T-helper 2 cell (primary cell): Measurements from ENCODE around the gene SLC6A18.

Source experiments
- DNase-seq, 5 experiments: peaks; one replicate each; pipeline versions ENCODE4 v3.0.0 to v3.0.0-alpha.2; 2012 to 2022

SLC6A18 gene

DNA sequence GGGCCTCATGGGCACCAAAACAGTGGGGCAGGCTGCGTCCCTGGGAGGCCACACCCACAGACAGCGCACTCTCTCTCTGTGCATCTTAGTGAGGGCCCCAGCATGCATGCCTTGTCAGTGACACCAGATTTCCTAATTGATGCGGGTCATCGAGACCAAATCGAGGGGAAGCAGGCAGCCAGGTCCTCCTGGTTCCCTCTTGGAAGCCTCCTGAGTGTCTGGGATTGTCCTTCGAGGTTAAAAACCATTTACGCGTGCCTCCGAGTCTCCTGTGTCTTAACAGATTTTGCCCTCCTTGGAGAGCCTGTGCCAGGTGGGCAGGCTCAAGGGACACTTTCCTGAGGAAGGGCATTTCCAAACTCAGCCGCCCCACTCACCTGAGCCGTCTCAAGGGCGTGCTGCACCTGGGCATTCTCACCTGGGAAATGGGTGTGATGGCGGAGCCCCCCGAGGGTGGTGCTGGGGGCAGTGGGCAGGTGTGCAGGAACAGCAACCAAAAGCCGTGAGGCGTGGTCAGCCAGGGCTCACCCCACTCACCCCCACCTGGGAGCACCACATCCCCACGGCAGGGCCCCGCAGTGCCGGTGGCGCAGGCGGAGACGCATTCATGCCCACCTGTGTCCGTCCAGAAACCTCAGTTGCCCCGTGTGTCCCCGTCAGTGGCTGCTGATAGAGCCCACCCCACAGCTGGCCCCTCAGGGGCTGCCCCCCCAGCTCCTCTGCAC is 21.1 kb upstream of the SLC6A18 start:
- DNase-seq, result no peak

DNA sequence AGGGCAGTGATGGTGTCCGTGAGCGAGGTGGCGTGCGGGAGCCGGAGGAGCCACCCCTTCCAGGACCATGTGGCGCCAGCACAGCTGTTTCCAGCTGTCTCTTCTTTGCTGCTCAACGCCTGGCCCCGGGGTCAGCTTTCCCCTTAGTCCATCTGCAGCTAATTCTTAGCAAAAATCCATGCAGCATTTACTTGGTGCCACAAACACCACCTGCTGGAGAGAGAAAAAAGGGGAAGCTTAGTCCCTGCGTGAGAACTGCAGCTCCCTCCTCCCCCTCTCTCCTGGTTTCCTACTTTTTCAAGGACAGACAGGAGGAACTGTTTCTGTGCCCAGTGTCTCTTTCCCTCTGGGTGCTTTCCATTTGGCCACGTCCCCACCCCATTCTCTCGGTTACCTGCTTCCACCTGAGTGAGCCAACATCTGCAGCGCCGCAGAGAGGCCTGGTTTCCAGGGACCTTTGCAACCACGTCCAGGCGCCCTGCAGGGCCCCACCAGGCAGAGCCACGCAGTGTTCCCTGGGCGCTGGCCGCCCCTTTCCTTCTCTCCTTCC is 20.4 kb upstream of the SLC6A18 start:
- DNase-seq, result no peak

DNA sequence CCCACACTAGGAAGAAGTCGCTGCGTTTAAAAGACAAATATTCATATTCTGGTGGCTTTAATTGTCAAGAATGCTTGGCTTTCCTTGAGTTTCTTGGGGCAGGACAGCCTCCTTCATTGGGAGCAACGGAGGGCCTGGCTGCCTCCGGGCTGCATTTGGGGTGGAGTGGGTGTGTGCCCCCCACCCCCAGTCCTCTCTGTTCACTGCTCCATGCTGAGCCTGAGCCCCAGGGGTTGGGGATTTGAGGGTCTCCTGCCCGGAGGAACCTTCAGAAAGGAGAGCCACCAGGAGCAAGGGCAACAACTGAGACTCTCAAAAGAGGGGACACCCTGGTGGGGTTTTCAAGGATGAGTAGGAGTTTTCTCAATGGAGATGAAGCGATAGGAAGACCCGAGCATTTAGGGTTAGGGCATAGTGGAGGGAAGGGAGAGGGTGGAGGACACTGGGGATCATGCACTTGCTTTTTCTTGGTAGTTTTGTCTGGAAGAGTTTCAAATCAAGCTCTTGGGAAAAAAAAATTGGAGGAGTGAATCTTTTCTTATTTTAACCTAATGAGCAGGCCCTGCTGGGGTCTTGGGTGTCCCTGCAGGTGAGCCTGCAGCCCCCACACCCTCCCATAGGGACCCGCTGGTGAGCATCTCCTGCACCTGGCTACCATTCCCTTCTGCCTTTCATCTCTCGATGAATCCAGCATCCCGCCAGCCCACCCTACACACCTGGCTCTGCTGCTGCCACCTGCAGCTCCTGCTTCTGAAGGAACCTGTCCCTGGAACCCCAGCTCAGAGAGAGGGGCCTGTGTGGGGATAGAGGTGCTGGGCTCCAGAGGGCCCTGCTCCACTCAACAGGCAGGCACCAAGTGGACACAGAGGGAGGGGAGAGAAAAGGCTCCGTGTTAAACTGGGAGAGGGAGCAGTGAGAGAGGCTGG is 19.7 kb upstream of the SLC6A18 start:
- DNase-seq, result no peak

DNA sequence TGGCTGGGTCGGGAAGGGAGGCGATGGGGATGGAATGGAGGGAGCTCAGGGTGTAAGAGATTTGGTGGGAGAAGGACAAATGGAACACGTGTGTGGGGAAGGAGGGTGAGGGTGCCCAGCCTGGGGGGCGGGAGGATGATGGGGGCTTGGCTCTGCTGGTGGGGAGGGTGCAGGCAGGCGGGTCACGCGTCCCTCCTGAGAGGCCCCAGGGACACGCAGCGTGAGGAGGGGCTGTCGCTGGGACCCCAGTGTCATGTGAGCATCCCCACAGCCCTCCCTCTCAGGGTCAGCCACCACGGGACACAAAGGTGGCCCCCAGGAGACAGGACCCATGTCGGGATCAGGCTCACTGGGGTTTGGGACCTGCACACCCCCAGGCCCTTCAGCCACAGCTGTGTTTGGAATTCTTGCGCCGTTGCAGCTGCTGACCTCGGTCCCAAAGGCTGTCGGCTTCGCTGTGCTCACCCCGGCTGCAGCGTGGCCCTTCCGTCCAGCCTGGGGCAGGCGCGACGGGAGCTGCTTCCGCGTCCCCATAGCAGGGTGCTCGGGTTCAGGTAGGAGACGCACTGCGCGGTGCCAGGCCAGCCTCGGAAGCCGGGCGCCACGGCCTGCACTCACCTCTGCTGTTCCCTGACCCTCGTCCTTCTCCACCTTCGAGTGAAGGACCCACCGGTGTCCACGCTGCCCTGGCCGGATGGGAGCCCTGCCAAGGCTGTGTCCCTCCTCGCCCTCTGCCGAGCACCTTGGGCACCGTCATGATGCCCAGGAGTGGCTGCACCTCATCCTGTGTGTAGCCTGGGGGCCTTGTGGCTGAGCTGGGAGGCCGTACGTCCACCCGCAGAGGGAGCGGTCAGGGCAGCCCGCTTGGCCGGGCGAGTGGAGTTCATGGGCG is 18.4 kb upstream of the SLC6A18 start:
- no peak for DNase-seq

DNA sequence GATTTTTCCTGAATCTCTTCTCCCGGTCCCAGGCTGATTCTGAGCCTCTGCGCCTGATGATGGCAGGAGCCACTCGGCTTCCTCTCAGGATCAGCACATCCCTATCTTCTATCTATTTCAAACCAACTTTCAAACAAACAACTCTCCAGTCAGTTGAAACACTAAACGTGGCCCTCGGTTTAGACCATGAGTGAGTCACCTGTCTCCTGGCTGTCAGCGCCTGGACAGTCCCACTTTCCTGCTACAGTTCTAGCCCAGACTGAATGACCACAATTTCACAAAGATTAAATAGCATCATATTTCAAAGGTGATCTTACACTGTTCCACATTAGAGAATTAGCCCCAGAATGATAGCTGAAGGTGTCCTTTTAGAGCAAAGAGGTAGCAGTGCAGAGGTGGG is 17.6 kb upstream of the SLC6A18 start:
- no peak for DNase-seq

- no peak for DNase-seq
These were observed 16.9 kb upstream of the SLC6A18 start for GRCh38 chr5:1208221-1208742.

GRCh38 chr5:1208743-1209488 is 16.3 kb upstream of the SLC6A18 start:
- DNase-seq, result no peak

DNA sequence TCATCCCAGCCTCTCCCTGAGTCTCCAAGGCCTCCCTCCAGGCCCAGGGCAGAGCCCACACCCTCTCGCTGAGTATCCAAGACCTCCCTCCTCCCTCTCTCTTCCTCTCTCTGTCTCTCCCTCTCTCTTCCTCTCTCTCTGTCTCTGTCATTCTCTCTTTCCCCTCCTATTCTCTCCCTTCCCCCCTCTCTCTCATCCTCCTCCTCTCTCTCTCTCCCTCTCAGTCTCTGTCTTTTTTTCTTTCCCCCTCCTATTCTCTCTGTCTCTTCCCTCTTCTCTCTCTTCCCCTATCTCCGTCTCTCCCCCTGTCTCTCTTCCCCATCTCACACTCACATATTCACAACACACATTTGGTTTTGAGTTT is 15.7 kb upstream of the SLC6A18 start:
- no peak for DNase-seq

- DNase-seq, result no peak
These were observed 15.0 kb upstream of the SLC6A18 start for GRCh38 chr5:1209896-1210776.

- no peak for DNase-seq
These were observed 14.3 kb upstream of the SLC6A18 start for GRCh38 chr5:1210832-1211251.

DNA sequence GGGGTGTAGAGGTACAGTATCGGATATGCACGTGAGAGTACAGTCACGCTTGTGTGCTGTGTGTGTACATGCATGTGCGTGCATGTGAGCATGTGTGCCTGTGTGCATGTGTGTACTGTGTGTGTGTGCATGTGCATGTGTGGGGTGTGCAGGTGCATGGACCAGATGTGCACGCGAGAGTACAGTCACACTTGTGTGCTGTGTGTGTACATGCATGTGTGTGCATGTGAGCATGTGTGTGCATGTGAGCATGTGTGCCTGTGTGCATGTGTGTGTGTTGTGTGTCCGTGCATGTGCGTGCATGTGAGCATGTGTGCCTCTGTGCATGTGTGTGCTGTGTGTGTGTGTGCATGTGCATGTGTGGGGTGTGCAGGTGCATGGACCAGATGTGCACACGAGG is 13.5 kb upstream of the SLC6A18 start:
- DNase-seq, result no peak

DNA sequence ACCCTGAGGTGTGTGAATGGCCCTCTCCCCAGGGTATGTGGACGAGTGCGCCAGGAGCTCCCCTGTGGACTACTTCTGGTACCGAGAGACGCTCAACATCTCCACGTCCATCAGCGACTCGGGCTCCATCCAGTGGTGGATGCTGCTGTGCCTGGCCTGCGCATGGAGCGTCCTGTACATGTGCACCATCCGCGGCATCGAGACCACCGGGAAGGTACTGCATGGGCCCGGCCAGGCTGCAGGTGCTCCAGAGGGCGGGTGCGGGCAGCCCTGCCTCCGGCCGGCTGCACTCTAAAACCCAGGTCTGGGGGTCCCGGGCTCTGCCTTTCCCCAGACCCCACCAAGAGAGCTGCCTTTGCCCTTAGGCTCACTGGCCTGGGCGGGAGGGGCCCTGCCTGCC is 12.9 kb upstream of the SLC6A18 start:
- DNase-seq, result no peak

DNA sequence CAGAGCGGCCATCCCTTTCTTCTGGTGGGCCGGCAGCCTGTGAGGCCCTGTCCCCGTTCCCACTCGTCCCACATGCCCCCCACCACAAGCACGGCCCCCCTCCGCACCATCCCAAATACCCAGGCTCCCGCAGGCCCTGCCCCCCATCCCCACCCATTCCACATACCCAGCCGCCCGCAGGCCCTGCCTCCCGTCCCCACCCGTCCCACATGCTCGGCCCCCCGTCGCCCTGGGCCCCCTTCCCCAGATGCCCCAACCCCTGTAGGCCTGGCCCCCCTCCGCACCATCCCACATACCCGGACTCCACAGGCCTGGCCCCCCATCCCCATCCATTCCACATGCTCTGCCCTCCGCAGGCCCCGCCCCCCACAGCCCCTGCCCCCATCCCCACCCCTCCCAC is 12.3 kb upstream of the SLC6A18 start:
- no peak for DNase-seq

DNA sequence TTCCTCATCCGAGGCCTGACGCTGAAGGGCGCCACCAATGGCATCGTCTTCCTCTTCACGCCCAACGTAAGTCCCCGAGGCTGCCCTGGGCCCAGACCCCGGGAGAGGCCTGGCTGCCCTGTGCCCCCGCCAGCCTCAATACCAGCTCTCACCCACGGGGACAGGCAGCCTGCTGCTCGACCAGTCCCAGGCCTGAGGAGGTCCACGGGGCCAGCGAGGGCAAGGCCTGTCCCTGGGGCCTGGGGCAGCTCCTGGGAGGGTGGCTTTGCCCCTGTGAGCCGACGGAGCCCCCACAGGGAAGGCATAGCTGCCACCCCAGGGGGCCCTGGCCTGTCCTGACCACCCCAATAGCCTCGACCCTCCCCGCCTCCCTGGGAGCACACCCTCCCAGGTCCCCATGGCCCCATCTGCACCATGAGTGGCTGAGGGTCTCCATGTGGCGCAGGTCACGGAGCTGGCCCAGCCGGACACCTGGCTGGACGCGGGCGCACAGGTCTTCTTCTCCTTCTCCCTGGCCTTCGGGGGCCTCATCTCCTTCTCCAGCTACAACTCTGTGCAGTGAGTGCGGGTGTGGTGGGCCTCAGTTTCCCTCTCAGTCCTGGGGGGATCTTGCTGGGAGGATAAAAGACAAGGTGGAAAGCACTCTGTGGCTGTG is 11.5 kb upstream of the SLC6A18 start:
- DNase-seq, result no peak

DNA sequence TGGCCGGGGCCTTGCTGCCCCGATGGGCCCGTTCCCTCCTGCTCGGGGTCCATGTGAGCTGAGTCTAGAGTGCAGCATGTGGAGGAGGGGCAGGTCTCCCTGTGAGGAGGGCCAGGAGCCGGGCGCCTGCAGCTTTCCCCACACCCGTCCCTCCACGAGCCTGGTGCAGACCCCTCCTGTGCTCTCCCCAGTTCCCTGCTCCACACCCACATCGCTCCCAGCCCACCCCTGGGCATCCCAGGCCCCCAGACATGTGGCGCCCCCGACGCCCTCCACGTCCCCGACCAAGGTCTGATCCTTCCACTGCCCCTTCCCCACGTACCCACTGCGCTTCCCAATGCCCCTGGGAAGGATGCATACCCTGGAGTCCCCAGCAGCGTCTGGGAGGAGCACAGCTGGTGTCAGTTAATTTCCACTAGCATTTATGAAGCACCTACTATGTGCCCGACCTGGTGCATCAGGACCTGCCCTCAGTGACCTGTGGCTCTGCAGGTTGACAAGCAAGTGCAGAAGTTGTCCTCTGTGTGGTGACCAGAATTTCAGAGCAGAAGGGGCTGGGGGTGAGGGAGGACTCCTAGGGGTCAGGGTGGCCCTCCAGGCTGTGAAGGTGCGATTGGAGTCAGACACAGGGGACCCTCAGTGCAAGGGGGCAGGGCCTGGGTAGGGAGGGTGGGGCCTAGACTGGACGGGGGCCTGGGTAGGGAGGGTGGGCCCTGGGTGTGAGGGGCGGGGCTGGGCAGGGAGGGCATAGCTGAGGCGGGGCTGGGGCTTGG is 10.8 kb upstream of the SLC6A18 start:
- DNase-seq, result no peak

GRCh38 chr5:1214936-1215220 is 10.3 kb upstream of the SLC6A18 start:
- DNase-seq, result no peak

DNA sequence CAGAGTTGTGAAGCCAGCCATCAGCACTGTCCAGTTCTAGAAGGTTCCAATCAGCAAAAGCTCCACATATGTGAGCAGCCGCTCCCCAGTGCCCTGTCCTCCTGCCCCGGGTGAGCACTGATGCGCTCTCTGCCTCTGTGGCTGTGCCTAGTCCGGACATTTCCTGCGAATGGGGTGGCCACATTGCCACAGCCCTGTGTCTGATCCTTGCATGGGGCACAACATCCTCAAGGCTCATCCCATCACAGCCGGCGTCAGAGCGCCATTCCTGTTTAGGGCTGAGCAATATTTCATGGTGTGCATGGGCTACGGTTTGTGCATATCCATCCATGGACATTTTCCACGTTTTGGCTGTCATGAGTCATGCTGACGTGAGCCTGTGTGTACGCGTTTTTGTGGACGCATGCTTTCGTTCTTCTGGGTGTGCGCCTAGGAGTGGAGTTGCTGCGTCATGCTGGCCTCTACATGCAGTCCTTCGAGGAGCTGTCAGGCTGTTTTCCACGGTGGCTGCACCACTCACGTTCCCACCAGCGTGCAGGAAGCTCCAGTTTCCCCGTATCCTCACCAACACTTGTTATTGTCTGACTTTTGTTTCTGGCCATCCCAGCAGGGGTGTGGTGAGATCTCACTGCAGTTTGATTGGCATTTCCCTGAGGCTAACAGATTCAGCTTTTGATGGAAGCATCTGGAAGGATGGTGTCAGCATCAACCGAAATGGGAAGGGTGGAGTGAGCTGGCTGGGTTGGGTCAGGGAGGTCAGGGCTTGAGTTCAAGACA is 9.7 kb upstream of the SLC6A18 start:
- no peak for DNase-seq

DNA sequence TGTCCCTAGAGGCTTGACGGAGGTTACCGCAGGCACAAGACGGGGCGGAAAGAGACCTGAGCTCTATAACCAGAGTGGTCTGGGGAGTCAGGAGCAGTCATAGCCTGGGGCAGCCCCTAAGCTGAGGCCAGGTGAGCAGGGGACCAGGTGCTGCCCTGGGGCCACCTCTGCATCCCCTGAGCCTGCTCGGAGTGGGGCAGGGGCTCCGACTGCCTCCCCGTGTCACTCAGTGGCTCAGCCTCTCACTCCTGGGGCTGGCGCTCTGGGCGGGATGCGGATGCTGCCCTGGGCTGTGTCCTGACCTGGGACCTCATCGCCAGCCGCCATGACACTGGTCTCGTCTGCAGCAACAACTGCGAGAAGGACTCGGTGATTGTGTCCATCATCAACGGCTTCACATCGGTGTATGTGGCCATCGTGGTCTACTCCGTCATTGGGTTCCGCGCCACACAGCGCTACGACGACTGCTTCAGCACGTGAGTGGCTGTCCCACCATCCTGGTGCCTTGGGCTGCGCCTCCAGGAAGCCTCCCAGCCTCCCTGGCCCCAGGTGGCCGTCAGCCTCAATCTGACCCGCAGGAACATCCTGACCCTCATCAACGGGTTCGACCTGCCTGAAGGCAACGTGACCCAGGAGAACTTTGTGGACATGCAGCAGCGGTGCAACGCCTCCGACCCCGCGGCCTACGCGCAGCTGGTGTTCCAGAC is 8.8 kb upstream of the SLC6A18 start:
- DNase-seq, result no peak
